HepG2 (cell line): ENCODE data around the gene GRIN3B. TPM values are rescaled to one million over a fixed set of nuclear protein-coding genes. Genes with fewer than 3 reads are reported as not detected.
A peak's percentile ranks its signal among the peaks of the same experiment; 100 is the strongest.

ENCODE experiments used
- CBFB ChIP-seq: sonication (generic); formaldehyde crosslinking; IDR thresholded peaks from 2 replicates; pipeline ENCODE4 v1.4.0; 2020; ENCODE audit warnings: missing genetic modification reagents
- CREBL2 ChIP-seq: sonication (generic); formaldehyde crosslinking; IDR thresholded peaks from 2 replicates; pipeline ENCODE4 v1.8.1; 2023; ENCODE audit warnings: missing genetic modification reagents, mild to moderate bottlenecking, borderline replicate concordance
- FOXJ3 ChIP-seq: sonication (generic); formaldehyde crosslinking; IDR thresholded peaks from 2 replicates; pipeline ENCODE4 v1.4.0; 2020; ENCODE audit warnings: missing genetic modification reagents, mild to moderate bottlenecking, borderline replicate concordance
- GTF2F1 ChIP-seq: fragments of 150-350 bp; IDR thresholded peaks from 2 replicates; pipeline ENCODE4 v1.6.1; 2014; ENCODE audit warnings: low read length
- HCFC1 ChIP-seq: fragments of 150-350 bp; IDR thresholded peaks from 2 replicates; pipeline ENCODE4 v1.6.1; 2014; ENCODE audit warnings: low read depth, low read length
- IRX3 ChIP-seq: sonication (generic); formaldehyde crosslinking; IDR thresholded peaks from 2 replicates; pipeline ENCODE4 v1.8.1; 2023; ENCODE audit warnings: mild to moderate bottlenecking, low read depth, missing genetic modification reagents, borderline replicate concordance
- JUN ChIP-seq: sonication (generic); formaldehyde crosslinking; IDR thresholded peaks from 2 replicates; pipeline ENCODE4 v1.4.0; 2020; ENCODE audit warnings: mild to moderate bottlenecking, missing genetic modification reagents
- KMT2A ChIP-seq: sonication (generic); formaldehyde crosslinking; IDR thresholded peaks from 2 replicates; pipeline ENCODE4 v1.4.0; 2020; ENCODE audit warnings: missing genetic modification reagents
- MYNN ChIP-seq: sonication (generic); formaldehyde crosslinking; IDR thresholded peaks from 2 replicates; pipeline ENCODE4 v1.4.0; 2020; ENCODE audit warnings: mild to moderate bottlenecking, low read depth, missing genetic modification reagents
- NCOA5 ChIP-seq: sonication (generic); formaldehyde crosslinking; IDR thresholded peaks from 2 replicates; pipeline ENCODE4 v1.4.0; 2020; ENCODE audit warnings: missing genetic modification reagents
- PHF20 ChIP-seq: sonication (generic); formaldehyde crosslinking; IDR thresholded peaks from 2 replicates; pipeline ENCODE4 v1.5.0; 2020; ENCODE audit warnings: mild to moderate bottlenecking, missing genetic modification reagents
- POLR2AphosphoS5 ChIP-seq: IDR thresholded peaks from 2 replicates; pipeline ENCODE4 v1.6.1; 2012; ENCODE audit warnings: low read depth, low read length
- SKI ChIP-seq: fragments of 450-650 bp; IDR thresholded peaks from one replicate; pipeline ENCODE4 v1.6.1; 2018; ENCODE audit warnings: mild to moderate bottlenecking; ENCODE audit not compliant: partially characterized antibody
- SMC3 ChIP-seq: IDR thresholded peaks from 2 replicates; pipeline ENCODE4 v1.6.1; 2011; ENCODE audit warnings: low read length, improper control_type of control experiment
- TCF7 ChIP-seq: sonication (generic); IDR thresholded peaks from 2 replicates; pipeline ENCODE4 v1.6.1; 2016; ENCODE audit warnings: antibody characterized with exemption, low read depth
- ZBTB1 ChIP-seq: sonication (generic); formaldehyde crosslinking; IDR thresholded peaks from 2 replicates; pipeline ENCODE4 v1.4.0; 2020; ENCODE audit warnings: missing genetic modification reagents, borderline replicate concordance
- ZBTB4 ChIP-seq: sonication (generic); formaldehyde crosslinking; IDR thresholded peaks from 2 replicates; pipeline ENCODE4 v1.4.0; 2020; ENCODE audit warnings: missing genetic modification reagents, mild to moderate bottlenecking, borderline replicate concordance
- ZBTB7B ChIP-seq: sonication (generic); formaldehyde crosslinking; IDR thresholded peaks from 2 replicates; pipeline ENCODE4 v1.4.0; 2020; ENCODE audit warnings: missing genetic modification reagents
- ZNF34 ChIP-seq: sonication (generic); formaldehyde crosslinking; IDR thresholded peaks from 2 replicates; pipeline ENCODE4 v1.4.0; 2020; ENCODE audit warnings: mild to moderate bottlenecking, missing genetic modification reagents, borderline replicate concordance
- ZNF383 ChIP-seq: sonication (generic); formaldehyde crosslinking; IDR thresholded peaks from 2 replicates; pipeline ENCODE4 v1.4.0; 2020; ENCODE audit warnings: missing genetic modification reagents, mild to moderate bottlenecking, borderline replicate concordance
- ZNF431 ChIP-seq: sonication (generic); formaldehyde crosslinking; IDR thresholded peaks from 2 replicates; pipeline ENCODE4 v1.9.0; 2022; ENCODE audit warnings: missing genetic modification reagents, low read depth, mild to moderate bottlenecking, borderline replicate concordance
- ZNF589 ChIP-seq: sonication (generic); formaldehyde crosslinking; conservative IDR thresholded peaks from 2 replicates; pipeline ENCODE4 v1.8.0; 2022; ENCODE audit warnings: mild to moderate bottlenecking, moderate library complexity, missing genetic modification reagents
- ZNF720 ChIP-seq: sonication (generic); formaldehyde crosslinking; IDR thresholded peaks from 2 replicates; pipeline ENCODE4 v1.4.0; 2020; ENCODE audit warnings: missing genetic modification reagents
- ZNF768 ChIP-seq: sonication (generic); formaldehyde crosslinking; IDR thresholded peaks from 2 replicates; pipeline ENCODE4 v1.4.0; 2020; ENCODE audit warnings: missing genetic modification reagents
- ZNF780A ChIP-seq: sonication (generic); formaldehyde crosslinking; IDR thresholded peaks from 2 replicates; pipeline ENCODE4 v1.8.0; 2022; ENCODE audit warnings: mild to moderate bottlenecking, missing genetic modification reagents, moderate library complexity
- ZNF790 ChIP-seq: sonication (generic); formaldehyde crosslinking; IDR thresholded peaks from 2 replicates; pipeline ENCODE4 v1.8.0; 2022; ENCODE audit warnings: missing genetic modification reagents, mild to moderate bottlenecking, borderline replicate concordance
- ZNF800 ChIP-seq: sonication (generic); formaldehyde crosslinking; IDR thresholded peaks from 2 replicates; pipeline ENCODE4 v1.4.0; 2020; ENCODE audit warnings: missing genetic modification reagents
- polyA plus RNA-seq, 8 experiments: library from polyadenylated mRNA; depleted of rRNA in 3 of 8; stranded (reverse) in 7 of 8; unstranded in 1 of 8; fragments of >200 nt; fragmentation: Illumina TruSeq in 4 of 8; extraction: Trizol in 4 of 8; gene quantifications; 2 replicates each; pipeline versions ENCODE4 v1.2.1 to v1.2.3, GENCODE V29; 2011 to 2016; ENCODE audit warnings: low read depth in 4 of 8, missing spikeins in 1 of 8, mixed read lengths in 1 of 8; ENCODE audit not compliant: insufficient read depth in 1 of 8
- total RNA-seq, 5 experiments: library from RNA; depleted of rRNA; stranded (reverse); fragments of >200 nt; fragmentation: Illumina TruSeq; extraction: Trizol; gene quantifications; 2 replicates each; pipeline ENCODE4 v1.2.3, GENCODE V29; 2016; ENCODE audit warnings: low read depth in 1 of 5

Gene GRIN3B
- total and polyA plus RNA-seq, 2 of the 13 experiments (the other 11 are each of a cell fraction or from before 2014, with no cell fraction given) = 0.07 to 0.20 TPM

GRCh38 chr19:1020868-1021425 is 20.7 kb downstream of the GRIN3B start, which contains the start of gene TMEM259 (continued):
- TF ChIP-seq ZNF431 = no peak
- 0 out of 2 replicates have a peak, but pooled peaks have one; percentile 34 for TF ChIP-seq ZNF34 (CRISPR knock-in tag)
- TF ChIP-seq ZNF589 (CRISPR knock-in tag) = peak; percentile 19; the same call in 1 of the 2 replicates
- no peak for TF ChIP-seq ZBTB1
- no peak for TF ChIP-seq ZNF383
- TF ChIP-seq ZBTB7B (CRISPR knock-in tag) = no peak; the same call in 1 of the 2 replicates
- TF ChIP-seq SKI = peak; percentile 28
- TF ChIP-seq SMC3 = no peak
- no peak for TF ChIP-seq CREBL2 (CRISPR knock-in tag)
- 0 out of 2 replicates have a peak, but pooled peaks have one; percentile 72 for TF ChIP-seq IRX3 (CRISPR knock-in tag)
- TF ChIP-seq ZNF768 = peak; percentile 32; the same call in 1 of the 2 replicates
- TF ChIP-seq ZNF780A = no peak
- no peak for TF ChIP-seq ZBTB4 (CRISPR knock-in tag)
- no peak for TF ChIP-seq ZNF790 (CRISPR knock-in tag)
- TF ChIP-seq TCF7 = no peak
- TF ChIP-seq PHF20 (CRISPR knock-in tag) = peak; percentile 75
- TF ChIP-seq POLR2AphosphoS5 = no peak; the same call in none of the 2 replicates
- peak; percentile 71; the same call in 1 of the 2 replicates for TF ChIP-seq KMT2A (CRISPR knock-in tag)
- no peak for TF ChIP-seq ZNF720 (CRISPR knock-in tag)
- TF ChIP-seq GTF2F1 = no peak
- TF ChIP-seq CBFB = peak; percentile 73
- TF ChIP-seq MYNN = no peak
- TF ChIP-seq HCFC1 = peak; percentile 48
- TF ChIP-seq ZNF800 (CRISPR knock-in tag) = no peak
- TF ChIP-seq NCOA5 (CRISPR knock-in tag) = no peak
- no peak for TF ChIP-seq FOXJ3 (CRISPR knock-in tag)
- no peak for TF ChIP-seq JUN (CRISPR knock-in tag)
